ENCODE measurements around the gene PHACTR1.

DNA sequence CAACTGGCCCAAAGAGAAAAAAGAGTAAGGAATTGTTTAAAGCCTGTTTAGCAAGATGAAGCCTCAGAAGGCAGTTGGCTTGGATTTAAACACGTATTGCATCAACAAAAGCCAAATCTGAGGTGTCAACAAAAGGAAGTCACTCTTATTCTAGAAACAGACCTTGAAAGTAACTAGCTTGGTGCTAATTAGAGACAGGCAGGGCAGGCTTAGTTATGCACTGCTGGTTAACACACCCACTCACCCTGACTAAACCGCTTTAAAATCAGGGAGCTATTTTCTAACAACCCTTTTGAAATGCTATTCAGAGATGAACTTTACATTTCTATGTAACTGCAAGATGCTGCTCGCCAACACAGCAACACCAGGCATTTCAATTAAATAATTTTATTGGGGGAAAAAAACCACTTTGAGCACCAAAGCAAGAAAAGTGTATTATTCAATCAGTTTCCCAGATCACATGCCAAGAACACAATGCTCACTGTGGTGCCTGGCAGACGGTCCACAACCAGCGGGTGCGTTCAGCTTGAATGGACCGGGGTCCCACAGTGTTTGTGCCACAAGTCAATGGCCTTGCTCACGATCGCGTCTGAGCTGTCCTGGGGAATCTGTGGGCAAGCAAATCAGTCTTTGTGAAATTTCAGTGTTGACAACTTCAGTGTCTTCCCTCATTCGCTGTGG, 588.2 kb downstream of the PHACTR1 start:
- TF ChIP-seq, protein P1, sequence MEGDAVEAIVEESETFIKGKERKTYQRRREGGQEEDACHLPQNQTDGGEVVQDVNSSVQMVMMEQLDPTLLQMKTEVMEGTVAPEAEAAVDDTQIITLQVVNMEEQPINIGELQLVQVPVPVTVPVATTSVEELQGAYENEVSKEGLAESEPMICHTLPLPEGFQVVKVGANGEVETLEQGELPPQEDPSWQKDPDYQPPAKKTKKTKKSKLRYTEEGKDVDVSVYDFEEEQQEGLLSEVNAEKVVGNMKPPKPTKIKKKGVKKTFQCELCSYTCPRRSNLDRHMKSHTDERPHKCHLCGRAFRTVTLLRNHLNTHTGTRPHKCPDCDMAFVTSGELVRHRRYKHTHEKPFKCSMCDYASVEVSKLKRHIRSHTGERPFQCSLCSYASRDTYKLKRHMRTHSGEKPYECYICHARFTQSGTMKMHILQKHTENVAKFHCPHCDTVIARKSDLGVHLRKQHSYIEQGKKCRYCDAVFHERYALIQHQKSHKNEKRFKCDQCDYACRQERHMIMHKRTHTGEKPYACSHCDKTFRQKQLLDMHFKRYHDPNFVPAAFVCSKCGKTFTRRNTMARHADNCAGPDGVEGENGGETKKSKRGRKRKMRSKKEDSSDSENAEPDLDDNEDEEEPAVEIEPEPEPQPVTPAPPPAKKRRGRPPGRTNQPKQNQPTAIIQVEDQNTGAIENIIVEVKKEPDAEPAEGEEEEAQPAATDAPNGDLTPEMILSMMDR (IDR thresholded peaks at IDR 0.05): no peak
- no peak for TF ChIP-seq POLR2A (IDR thresholded peaks at IDR 0.05)
